ENCODE measurements around the gene NTM.

The NTM gene

GRCh38 chr11:131817687-131818188 lies 447.3 kb downstream of the NTM start:
- Histone ChIP-seq H3K27me3 (ENCODE audit: control insufficient read depth, low read length) (no peaks in the 10 kb centered on the region), H3K4me1 (ENCODE audit: control insufficient read depth, low read length) (peaks cover 5% of the 10 kb centered on the region), H3K4me3 (ENCODE audit: low read length) (no peak overlapping the region), H3F3A (ENCODE audit: control insufficient read depth, insufficient read depth) (no peaks in the 10 kb centered on the region), H3K9me2 (replicated peaks; ENCODE audit: control insufficient read depth, low read length) (no peaks in the 10 kb centered on the region), H3K4me2 (ENCODE audit: low read length) (no peak overlapping the region), H3K36me3 (ENCODE audit: control insufficient read depth, low read length) (no peaks in the 10 kb centered on the region), H3K79me2 (ENCODE audit: control insufficient read depth, low read length) (no peaks in the 10 kb centered on the region), H3K9me3 (ENCODE audit: control insufficient read depth, insufficient read depth, low read length) (no peaks in the 10 kb centered on the region), H3K27ac (ENCODE audit: low read depth, low read length) (no peak overlapping the region), H4K20me1 (ENCODE audit: control insufficient read depth, insufficient read depth, low read depth, low read length) (no peaks in the 10 kb centered on the region)
- TF ChIP-seq EZH2phosphoT487 (IDR thresholded peaks at IDR 0.05; ENCODE audit: borderline replicate concordance, low read length), result no peak
- no peak for TF ChIP-seq CTCF (IDR thresholded peaks at IDR 0.05; ENCODE audit: low read depth, low read length, poor library complexity, severe bottlenecking)

GRCh38 chr11:131819865-131820264 lies 449.4 kb downstream of the NTM start:
- Histone ChIP-seq H3K79me2 (ENCODE audit: control insufficient read depth, low read length) (no peaks in the 10 kb centered on the region), H3K36me3 (ENCODE audit: control insufficient read depth, low read length) (no peaks in the 10 kb centered on the region), H3K4me1 (ENCODE audit: control insufficient read depth, low read length) (peaks cover 11% of the 10 kb centered on the region), H3K27me3 (ENCODE audit: control insufficient read depth, low read length) (0 out of 2 replicates have a peak, but pooled peaks cover 2% of the 10 kb centered on the region), H3K9me2 (replicated peaks; ENCODE audit: control insufficient read depth, low read length) (no peaks in the 10 kb centered on the region), H3K27ac (ENCODE audit: low read depth, low read length) (no peak overlapping the region), H3K9me3 (ENCODE audit: control insufficient read depth, insufficient read depth, low read length) (no peaks in the 10 kb centered on the region), H3F3A (ENCODE audit: control insufficient read depth, insufficient read depth) (no peaks in the 10 kb centered on the region), H3K4me2 (ENCODE audit: low read length) (no peak overlapping the region), H4K20me1 (ENCODE audit: control insufficient read depth, insufficient read depth, low read depth, low read length) (no peaks in the 10 kb centered on the region), H3K4me3 (ENCODE audit: low read length) (no peak overlapping the region)
- no peak for TF ChIP-seq EZH2phosphoT487 (IDR thresholded peaks at IDR 0.05; ENCODE audit: borderline replicate concordance, low read length)
- no peak for TF ChIP-seq CTCF (IDR thresholded peaks at IDR 0.05; ENCODE audit: low read depth, low read length, poor library complexity, severe bottlenecking)

GRCh38 chr11:131822506-131822905 lies 452.1 kb downstream of the NTM start:
- 0 out of 2 replicates have a peak, but pooled peaks cover 2% of the 10 kb centered on the region for H3K27me3 ChIP-seq (ENCODE audit: control insufficient read depth, low read length)
- H3K4me1 ChIP-seq (ENCODE audit: control insufficient read depth, low read length), result peaks cover 19% of the 10 kb centered on the region
- no peaks in the 10 kb centered on the region for H3F3A ChIP-seq (ENCODE audit: control insufficient read depth, insufficient read depth)
- H3K79me2 ChIP-seq (ENCODE audit: control insufficient read depth, low read length), result no peaks in the 10 kb centered on the region
- H4K20me1 ChIP-seq (ENCODE audit: control insufficient read depth, insufficient read depth, low read depth, low read length), result no peaks in the 10 kb centered on the region
- no peaks in the 10 kb centered on the region for H3K36me3 ChIP-seq (ENCODE audit: control insufficient read depth, low read length)
- H3K9me2 ChIP-seq (replicated peaks; ENCODE audit: control insufficient read depth, low read length), result no peaks in the 10 kb centered on the region
- no peak overlapping the region for H3K4me2 ChIP-seq (ENCODE audit: low read length)
- H3K4me3 ChIP-seq (ENCODE audit: low read length), result no peak overlapping the region
- H3K27ac ChIP-seq (ENCODE audit: low read depth, low read length), result no peak overlapping the region
- no peaks in the 10 kb centered on the region for H3K9me3 ChIP-seq (ENCODE audit: control insufficient read depth, insufficient read depth, low read length)
- TF ChIP-seq EZH2phosphoT487 (IDR thresholded peaks at IDR 0.05; ENCODE audit: borderline replicate concordance, low read length) (no peak), CTCF (IDR thresholded peaks at IDR 0.05; ENCODE audit: low read depth, low read length, poor library complexity, severe bottlenecking) (no peak)
